Right lobe of liver (tissue), 6 donors: ENCODE results near the gene FOXR1. TPM values are rescaled to one million over a fixed set of nuclear protein-coding genes. Genes with fewer than 3 reads are reported as not detected.
"Not testable (repeated sequence)": the region's sequence is repeated elsewhere in the genome, so short reads cannot be mapped to it uniquely, and the experiment has no call there.

Experiments
- ATAC-seq, 4 donors: fragments of 200-7000 bp; cut with Tn5 transposase; one replicate each; pipeline ENCODE4 v1.9.1; 2020; ENCODE audit warnings: mild to moderate bottlenecking in 4 of 4, moderate library complexity in 4 of 4
- DNase-seq, 3 donors: peaks; one replicate each; pipeline ENCODE4 v3.0.0-alpha.2; 2020
- H3K27ac ChIP-seq, 3 donors: fragments of 200-600 bp; one replicate each; pipeline ENCODE4 v1.8.0; 2022
- H3K27me3 ChIP-seq, 2 donors: fragments of 200-600 bp; one replicate each; pipeline ENCODE4 v1.8.0; 2022
- H3K36me3 ChIP-seq, 4 donors: fragments of 200-600 bp; sonication (generic) in 1 of 4; one replicate each; pipeline versions ENCODE4 v1.5.1 to v1.8.0; 2017 to 2022; ENCODE audit warnings: control low read depth in 1 of 4
- H3K4me1 ChIP-seq, 4 donors: fragments of 200-600 bp; sonication (generic) in 1 of 4; one replicate each; pipeline versions ENCODE4 v1.5.1 to v1.8.0; 2017 to 2022; ENCODE audit warnings: control low read depth in 1 of 4
- H3K4me3 ChIP-seq, 3 donors: fragments of 200-600 bp; one replicate each; pipeline ENCODE4 v1.8.0; 2022
- H3K9me3 ChIP-seq, 4 donors: fragments of 200-600 bp; sonication (generic) in 1 of 4; one replicate each; pipeline versions ENCODE4 v1.5.1 to v1.8.0; 2017 to 2022; ENCODE audit warnings: control low read depth in 1 of 4
- CTCF ChIP-seq, 4 donors: fragments of 200-600 bp in 3 of 4; fragments of 450-650 bp in 1 of 4; IDR thresholded peaks; one replicate each; pipeline versions ENCODE4 v1.5.1 to v1.8.0; 2016 to 2022; ENCODE audit warnings: antibody characterized with exemption in 4 of 4, mild to moderate bottlenecking in 2 of 4
- POLR2A ChIP-seq: fragments of 450-650 bp; IDR thresholded peaks from one replicate; pipeline ENCODE4 v1.6.1; 2017; ENCODE audit warnings: antibody characterized with exemption, mild to moderate bottlenecking
- WGBS: methylation state at CpG from one replicate; pipeline ENCODE4 v1.1.6; 2018; ENCODE audit warnings: low coverage, low lambda C conversion rate; ENCODE audit not compliant: insufficient coverage; ENCODE audit errors: missing lambda C conversion rate; 5-methylcytosine and 5-hydroxymethylcytosine counted together
- intact Hi-C, 2 donors: fragments of 100-400 bp; cut with DNase I; formaldehyde crosslinking; loops; one replicate each; pipeline versions ENCODE4 v1.11.2 to v1.14.1; 2022
- total RNA-seq, 6 experiments: library from RNA; depleted of rRNA in 2 of 6; stranded (reverse); fragments of >200 nt in 2 of 6; fragmentation: NEBNext Ultra II Directional in 3 of 6; extraction: Animal tissue kit (Norgen Biotek cat#: 25700) in 3 of 6; gene quantifications; one replicate each; pipeline versions ENCODE4 v1.1.0 to v1.2.4, GENCODE V29; 2016 to 2023
- donor health status: DM: no; HTN: yes; CAD: no.
- donor health status: DM: no; HTN: no; CAD: no.
- donor health status: DM: no; HTN: no; CAD: no.
- donor health status: DM: no; HTN: yes; CAD: no.
- donor health status: DM: no; HTN: yes; CAD: no.

Gene FOXR1
- total RNA-seq, 6 experiments from 2014 or later: not detected

- intact Hi-C loops: no loop called here
- DNase-seq: no peak
- Histone ChIP-seq H3K27ac (no peak overlapping the region), H3K9me3 (no peaks in the 10 kb centered on the region), H3K36me3 (no peaks in the 10 kb centered on the region), H3K4me1 (no peaks in the 10 kb centered on the region), H3K27me3 (no peaks in the 10 kb centered on the region), H3K4me3 (no peak overlapping the region)
- no peak for ATAC-seq
- TF ChIP-seq POLR2A (no peak), CTCF (IDR thresholded peaks at IDR 0.05) (no peak)
- WGBS: no CpG with 5 or more reads among the region's 9 CpGs
Measured at GRCh38 chr11:118979434-118979833, 7.9 kb downstream of the FOXR1 start.

- no peak overlapping the region for H3K27ac ChIP-seq
- no peak overlapping the region for H3K4me3 ChIP-seq
- intact Hi-C loops: no loop called here
- TF ChIP-seq CTCF (IDR thresholded peaks at IDR 0.05) (no peak), POLR2A (no peak)
- H3K9me3 ChIP-seq: no peaks in the 10 kb centered on the region
- H3K27me3 ChIP-seq: no peaks in the 10 kb centered on the region
- no peaks in the 10 kb centered on the region for H3K4me1 ChIP-seq
- WGBS: 27% methylated on average over 10 of the region's 21 CpGs
- peak in 1 of 3 donors; percentile 30 for DNase-seq
- peak; percentile 50 to 63 (median 60) for ATAC-seq
- no peaks in the 10 kb centered on the region for H3K36me3 ChIP-seq
Measured at GRCh38 chr11:118980191-118980881, 8.8 kb downstream of the FOXR1 start.

- H3K36me3 ChIP-seq, DNase-seq, H3K4me1 ChIP-seq, intact Hi-C loops, ATAC-seq, H3K27ac ChIP-seq, H3K9me3 ChIP-seq, H3K27me3 ChIP-seq, H3K4me3 ChIP-seq: not testable (repeated sequence)
- 67% methylated on average over 5 of the region's 8 CpGs for WGBS
Measured at GRCh38 chr11:118984337-118984736, 12.8 kb downstream of the FOXR1 start.

GRCh38 chr11:118984825-118985224 lies 13.3 kb downstream of the FOXR1 start:
- Histone ChIP-seq H3K4me1 (no peaks in the 10 kb centered on the region), H3K27ac (no peak overlapping the region), H3K36me3 (no peaks in the 10 kb centered on the region), H3K9me3 (no peaks in the 10 kb centered on the region), H3K4me3 (no peak overlapping the region), H3K27me3 (no peaks in the 10 kb centered on the region)
- DNase-seq (no peak), ATAC-seq (no peak)
- intact Hi-C loops: no loop called here
- no CpG with 5 or more reads among the region's 2 CpGs for WGBS
- TF ChIP-seq POLR2A (no peak), CTCF (IDR thresholded peaks at IDR 0.05) (no peak)

GRCh38 chr11:118988280-118988679 lies 16.7 kb downstream of the FOXR1 start:
- TF ChIP-seq CTCF (IDR thresholded peaks at IDR 0.05) (no peak), POLR2A (no peak)
- Histone ChIP-seq H3K4me3 (no peak overlapping the region), H3K27ac (no peak overlapping the region)

GRCh38 chr11:118991486-118992038 lies 20.0 kb downstream of the FOXR1 start:
- H3K27ac ChIP-seq, ATAC-seq, H3K27me3 ChIP-seq, H3K9me3 ChIP-seq, H3K4me1 ChIP-seq, H3K4me3 ChIP-seq, H3K36me3 ChIP-seq, DNase-seq, intact Hi-C loops: not testable (repeated sequence)
- 100% methylated on average over 1 of the region's 44 CpGs for WGBS

More at GRCh38 chr11:118988280-118988679, 16.7 kb downstream of the FOXR1 start:
- Histone ChIP-seq H3K36me3 (no peaks in the 10 kb centered on the region), H3K4me1 (no peaks in the 10 kb centered on the region), H3K27me3 (no peaks in the 10 kb centered on the region), H3K9me3 (no peaks in the 10 kb centered on the region)
- 85% methylated on average over 5 of the region's 5 CpGs for WGBS
- intact Hi-C loops: no loop called here
- DNase-seq (no peak), ATAC-seq (no peak)
